KMS-11 (cell line): ENCODE data around the gene CPNE2.

Source experiments
- H2AFZ ChIP-seq: fragments of 200-600 bp; sonication (generic); 2 replicates; pipeline ENCODE4 v1.6.1; 2016; ENCODE audit warnings: antibody characterized with exemption, mixed run types, low read depth
- H3K27ac ChIP-seq: fragments of 200-600 bp; sonication (generic); 2 replicates; pipeline ENCODE4 v1.6.1; 2016; ENCODE audit warnings: mild to moderate bottlenecking, mixed run types
- H3K27me3 ChIP-seq: fragments of 200-600 bp; sonication (generic); 2 replicates; pipeline ENCODE4 v1.6.1; 2017; ENCODE audit warnings: mild to moderate bottlenecking, low read depth, mixed run types, moderate library complexity; ENCODE audit not compliant: insufficient read depth
- H3K36me3 ChIP-seq: fragments of 200-600 bp; sonication (generic); 2 replicates; pipeline ENCODE4 v1.6.1; 2017; ENCODE audit warnings: mild to moderate bottlenecking, mixed run types; ENCODE audit not compliant: insufficient read depth
- H3K4me1 ChIP-seq: fragments of 200-600 bp; sonication (generic); 2 replicates; pipeline ENCODE4 v1.6.1; 2016; ENCODE audit warnings: mild to moderate bottlenecking, low read depth, mixed run types; ENCODE audit not compliant: poor library complexity, severe bottlenecking
- H3K4me2 ChIP-seq: fragments of 200-600 bp; sonication (generic); 2 replicates; pipeline ENCODE4 v1.7.0; 2016; ENCODE audit warnings: mild to moderate bottlenecking, mixed run types
- H3K4me3 ChIP-seq: fragments of 200-600 bp; sonication (generic); IDR thresholded peaks from 2 replicates; pipeline ENCODE4 v1.6.1; 2017; ENCODE audit warnings: low read depth, low read length, mixed read lengths; ENCODE audit not compliant: insufficient read depth
- H3K79me2 ChIP-seq: fragments of 200-600 bp; sonication (generic); 2 replicates; pipeline ENCODE4 v1.6.1; 2016; ENCODE audit warnings: low read depth, mixed run types; ENCODE audit not compliant: insufficient read depth
- H3K9ac ChIP-seq: fragments of 200-600 bp; sonication (generic); 2 replicates; pipeline ENCODE4 v1.6.1; 2016; ENCODE audit warnings: mild to moderate bottlenecking, mixed run types
- H4K20me1 ChIP-seq: fragments of 200-600 bp; sonication (generic); 2 replicates; pipeline ENCODE4 v1.6.1; 2016; ENCODE audit warnings: mild to moderate bottlenecking, mixed run types; ENCODE audit not compliant: insufficient read depth
- CTCF ChIP-seq: fragments of 200-600 bp; sonication (generic); conservative IDR thresholded peaks from 2 replicates; pipeline ENCODE4 v1.6.1; 2017; ENCODE audit warnings: low read depth, mild to moderate bottlenecking, antibody characterized with exemption, low read length, moderate library complexity, mixed read lengths

The CPNE2 gene

GRCh38 chr16:57083485-57084126 lies 8.8 kb upstream of the CPNE2 start:
- H3K9ac ChIP-seq, result no peak overlapping the region
- H3K36me3 ChIP-seq, result no peaks in the 10 kb centered on the region
- no peak overlapping the region for H3K4me3 ChIP-seq
- no peaks in the 10 kb centered on the region for H3K27me3 ChIP-seq
- peaks cover 4% of the 10 kb centered on the region for H3K4me1 ChIP-seq
- H2AFZ ChIP-seq, result no peak overlapping the region
- peak overlapping the region; percentile 35; the same call in 1 of the 2 replicates for H3K4me2 ChIP-seq
- no peak overlapping the region for H3K27ac ChIP-seq
- no peaks in the 10 kb centered on the region for H4K20me1 ChIP-seq
- no peaks in the 10 kb centered on the region for H3K79me2 ChIP-seq
- no peak for TF ChIP-seq CTCF

DNA sequence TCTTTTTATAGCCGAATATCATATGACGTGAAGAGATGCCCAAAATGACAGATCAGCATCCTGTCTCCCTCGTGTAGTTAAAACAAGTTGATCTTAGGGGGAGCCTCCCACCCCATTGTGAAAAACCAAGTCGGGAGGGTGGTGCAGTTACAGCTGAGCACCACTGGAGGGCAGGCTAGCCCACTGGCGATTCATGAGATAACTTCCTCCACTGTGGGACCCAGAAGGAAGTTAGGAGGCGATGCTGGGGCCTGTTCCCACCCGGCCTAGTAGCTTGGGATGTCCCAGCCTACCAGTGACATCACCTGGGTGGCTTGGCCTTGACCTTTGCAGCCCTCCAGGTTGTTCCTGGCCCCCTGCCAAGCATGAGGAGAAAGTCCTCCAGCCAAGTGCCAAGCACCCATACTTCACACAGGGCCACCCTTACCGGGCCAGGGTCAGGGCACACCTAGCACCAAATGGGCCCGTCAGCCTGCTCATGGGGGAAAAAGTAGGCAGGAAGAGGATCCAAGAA lies 8.1 kb upstream of the CPNE2 start:
- peaks cover 4% of the 10 kb centered on the region for H3K4me1 ChIP-seq
- H4K20me1 ChIP-seq, result no peaks in the 10 kb centered on the region
- H3K9ac ChIP-seq, result no peak overlapping the region
- no peaks in the 10 kb centered on the region for H3K79me2 ChIP-seq
- H3K27ac ChIP-seq, result no peak overlapping the region
- H3K36me3 ChIP-seq, result no peaks in the 10 kb centered on the region
- no peaks in the 10 kb centered on the region for H3K27me3 ChIP-seq
- peak overlapping the region; percentile 35; the same call in 1 of the 2 replicates for H3K4me2 ChIP-seq
- peak overlapping the region; percentile 29; the same call in 1 of the 2 replicates for H2AFZ ChIP-seq
- H3K4me3 ChIP-seq, result no peak overlapping the region
- peak; percentile 96 for TF ChIP-seq CTCF

DNA sequence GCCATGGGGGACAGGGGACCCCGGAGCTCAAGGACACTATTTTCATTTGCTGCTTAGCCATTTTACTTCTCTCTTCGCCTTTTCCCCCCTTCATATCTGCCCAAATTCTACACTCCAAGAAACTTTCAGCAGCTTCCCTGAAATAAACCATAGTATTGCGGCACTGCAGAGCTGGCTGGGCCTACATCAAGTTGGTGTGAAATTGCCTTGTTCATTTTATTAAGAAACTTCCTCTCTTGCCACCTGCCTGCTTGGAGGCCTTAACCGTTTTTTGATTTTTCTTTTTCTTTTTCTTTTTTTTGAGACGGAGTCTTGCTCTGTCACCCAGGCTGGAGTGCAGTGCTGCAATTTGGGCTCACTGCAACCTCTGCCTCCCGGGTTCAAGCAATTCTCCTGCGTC lies 7.4 kb upstream of the CPNE2 start:
- TF ChIP-seq CTCF, result no peak
- no peak overlapping the region for H3K4me3 ChIP-seq
- H3K27me3 ChIP-seq, result no peaks in the 10 kb centered on the region
- H3K79me2 ChIP-seq, result no peaks in the 10 kb centered on the region
- H3K36me3 ChIP-seq, result no peaks in the 10 kb centered on the region
- peaks cover 4% of the 10 kb centered on the region for H3K4me1 ChIP-seq
- no peak overlapping the region for H3K27ac ChIP-seq
- H2AFZ ChIP-seq, result no peak overlapping the region
- no peaks in the 10 kb centered on the region for H4K20me1 ChIP-seq
- no peak overlapping the region for H3K4me2 ChIP-seq
- H3K9ac ChIP-seq, result no peak overlapping the region

DNA sequence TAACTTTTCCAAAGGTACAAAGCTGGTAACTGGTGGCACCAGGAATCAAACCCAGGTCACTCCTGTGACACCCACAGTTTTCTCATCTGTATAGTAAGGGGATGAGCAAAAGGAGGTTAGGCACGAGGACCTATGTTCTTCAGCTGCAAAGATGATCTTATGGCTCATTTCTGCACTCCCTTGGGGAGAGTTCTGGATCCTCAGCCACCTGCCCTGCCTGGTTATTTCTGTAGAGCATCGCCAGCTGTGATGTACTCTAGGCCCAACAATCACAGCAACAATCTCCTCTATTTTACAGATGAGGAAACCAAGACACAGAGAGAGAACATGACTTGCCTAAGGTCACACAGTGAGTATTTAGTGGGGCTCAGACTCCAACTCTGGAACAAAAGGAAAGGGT lies 5.4 kb upstream of the CPNE2 start:
- 0 out of 2 replicates have a peak, but pooled peaks cover 3% of the 10 kb centered on the region for H3K27me3 ChIP-seq
- no peak overlapping the region for H3K9ac ChIP-seq
- H2AFZ ChIP-seq, result no peak overlapping the region
- H3K36me3 ChIP-seq, result no peaks in the 10 kb centered on the region
- H3K27ac ChIP-seq, result no peak overlapping the region
- no peaks in the 10 kb centered on the region for H3K79me2 ChIP-seq
- H3K4me1 ChIP-seq, result peaks cover 8% of the 10 kb centered on the region
- TF ChIP-seq CTCF, result no peak
- no peak overlapping the region for H3K4me3 ChIP-seq
- H4K20me1 ChIP-seq, result no peaks in the 10 kb centered on the region
- H3K4me2 ChIP-seq, result no peak overlapping the region
